Fibroblast of villous mesenchyme (primary cell): Measurements from ENCODE around the gene CHMP3. TPM values are rescaled to one million over a fixed set of nuclear protein-coding genes. Genes with fewer than 3 reads are reported as not detected.
A peak's percentile ranks its signal among the peaks of the same experiment; 100 is the strongest.
"Not testable (repeated sequence)": the region's sequence is repeated elsewhere in the genome, so short reads cannot be mapped to it uniquely, and the experiment has no call there.

Source experiments
- DNase-seq: peaks from one replicate; pipeline ENCODE4 v3.0.0-alpha.2; 2010; ENCODE audit warnings: low read depth
- H3K4me3 ChIP-seq: 2 replicates; pipeline ENCODE4 v1.5.1; 2011; ENCODE audit warnings: low read depth, mild to moderate bottlenecking, low read length
- total RNA-seq: library from RNA; depleted of rRNA; stranded (reverse); fragments of >200 nt; gene quantifications from 2 replicates; pipeline ENCODE4 v1.2.3, GENCODE V29; 2012
- TF ChIP-seq, protein P1 (sequence below): IDR thresholded peaks from 2 replicates; pipeline ENCODE4 v1.5.1; 2012; ENCODE audit warnings: low read depth, mild to moderate bottlenecking, low read length; ENCODE audit not compliant: insufficient read depth

The CHMP3 gene
- total RNA-seq, 1 donor: 62.2 TPM

DNA sequence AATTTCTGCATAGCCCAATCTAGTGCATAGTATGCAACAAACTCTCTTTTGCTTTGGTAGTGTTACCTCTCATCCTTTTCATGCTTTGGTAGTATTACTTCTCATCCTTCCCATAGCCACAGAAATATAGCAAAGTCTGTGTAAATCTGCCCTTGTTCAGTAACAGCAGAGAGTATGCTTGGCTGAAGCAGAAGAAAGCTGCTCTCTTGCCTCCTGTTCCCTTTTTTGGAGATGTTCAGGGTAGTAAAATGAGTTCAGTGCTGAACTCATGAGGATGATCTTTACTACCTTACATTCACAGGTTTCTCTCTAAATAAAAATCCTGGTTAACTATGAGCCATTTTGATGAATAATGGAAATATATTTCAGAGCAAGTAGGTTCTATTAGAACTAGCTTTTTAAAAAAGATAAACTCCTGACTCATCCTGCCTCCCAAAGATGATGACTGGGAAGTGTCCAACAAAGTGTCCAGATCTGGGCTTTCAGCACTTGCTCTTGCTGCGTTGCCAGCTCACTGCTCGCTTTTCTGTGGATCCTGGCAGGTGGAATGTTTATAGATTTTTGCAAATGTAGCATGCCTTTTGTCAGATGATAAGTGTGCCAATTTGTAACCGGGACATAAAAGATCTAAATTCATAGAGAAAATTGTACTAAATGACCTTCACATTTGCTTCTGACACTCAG, 29.4 kb upstream of the CHMP3 start:
- TF ChIP-seq, protein P1, sequence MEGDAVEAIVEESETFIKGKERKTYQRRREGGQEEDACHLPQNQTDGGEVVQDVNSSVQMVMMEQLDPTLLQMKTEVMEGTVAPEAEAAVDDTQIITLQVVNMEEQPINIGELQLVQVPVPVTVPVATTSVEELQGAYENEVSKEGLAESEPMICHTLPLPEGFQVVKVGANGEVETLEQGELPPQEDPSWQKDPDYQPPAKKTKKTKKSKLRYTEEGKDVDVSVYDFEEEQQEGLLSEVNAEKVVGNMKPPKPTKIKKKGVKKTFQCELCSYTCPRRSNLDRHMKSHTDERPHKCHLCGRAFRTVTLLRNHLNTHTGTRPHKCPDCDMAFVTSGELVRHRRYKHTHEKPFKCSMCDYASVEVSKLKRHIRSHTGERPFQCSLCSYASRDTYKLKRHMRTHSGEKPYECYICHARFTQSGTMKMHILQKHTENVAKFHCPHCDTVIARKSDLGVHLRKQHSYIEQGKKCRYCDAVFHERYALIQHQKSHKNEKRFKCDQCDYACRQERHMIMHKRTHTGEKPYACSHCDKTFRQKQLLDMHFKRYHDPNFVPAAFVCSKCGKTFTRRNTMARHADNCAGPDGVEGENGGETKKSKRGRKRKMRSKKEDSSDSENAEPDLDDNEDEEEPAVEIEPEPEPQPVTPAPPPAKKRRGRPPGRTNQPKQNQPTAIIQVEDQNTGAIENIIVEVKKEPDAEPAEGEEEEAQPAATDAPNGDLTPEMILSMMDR: no peak
- H3K4me3 ChIP-seq: no peak overlapping the region
- no peak for DNase-seq

DNA sequence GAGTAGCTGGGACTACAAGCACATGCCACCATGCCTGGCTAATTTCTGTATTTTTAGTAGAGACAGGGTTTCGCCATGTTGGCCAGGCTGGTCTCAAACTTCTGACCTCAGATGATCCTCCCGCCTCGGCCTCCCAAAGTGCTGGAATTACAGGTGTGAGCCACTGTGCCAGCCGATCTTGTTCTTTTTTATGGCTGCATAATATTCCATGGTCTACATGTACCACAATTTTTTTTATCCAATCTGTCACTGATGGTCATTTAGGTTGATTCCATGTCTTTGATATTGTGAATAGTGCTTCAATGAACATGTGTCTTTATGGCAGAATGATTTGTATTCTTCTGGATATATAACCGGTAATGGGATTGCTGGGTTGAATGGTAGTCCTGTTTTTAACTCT, 26.5 kb upstream of the CHMP3 start:
- not testable (repeated sequence) for DNase-seq, H3K4me3 ChIP-seq

DNA sequence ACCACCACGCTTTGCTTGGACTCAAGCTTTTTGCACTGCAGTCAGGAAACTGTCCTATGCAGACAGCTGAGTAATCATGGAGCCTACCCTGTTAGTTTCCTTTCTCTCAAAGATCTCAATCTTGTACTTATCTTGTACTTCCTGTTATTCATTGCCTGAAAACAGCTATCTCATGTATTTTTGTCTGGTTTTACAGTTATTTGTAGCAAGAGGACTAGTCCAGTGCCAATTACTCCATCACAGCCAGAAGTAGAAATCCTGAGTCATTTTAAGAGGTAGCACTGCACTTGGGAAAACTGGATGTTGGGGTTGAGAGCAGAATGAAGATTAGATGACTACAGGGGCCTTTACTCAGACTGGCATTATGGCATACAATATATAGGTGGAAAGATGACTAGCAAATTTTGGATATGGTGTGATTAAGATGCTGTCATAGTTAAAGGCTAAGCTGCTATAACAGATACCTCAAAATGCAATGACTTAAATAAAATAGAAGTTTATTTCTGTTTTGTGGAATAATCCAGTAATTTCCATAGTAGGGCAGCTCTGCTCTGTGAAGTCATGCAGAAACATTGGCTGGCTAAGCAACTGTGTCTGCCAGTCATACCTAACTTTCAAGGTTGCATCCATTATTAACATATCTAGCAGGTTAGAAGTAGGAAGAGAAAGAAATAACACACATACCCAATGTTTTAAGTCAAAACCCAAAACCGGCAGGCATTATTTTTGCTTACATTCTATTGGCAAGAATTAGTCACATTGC, 21.1 kb upstream of the CHMP3 start:
- no peak overlapping the region for H3K4me3 ChIP-seq
- peak; percentile 40 for DNase-seq
- TF ChIP-seq, protein P1: no peak

DNA sequence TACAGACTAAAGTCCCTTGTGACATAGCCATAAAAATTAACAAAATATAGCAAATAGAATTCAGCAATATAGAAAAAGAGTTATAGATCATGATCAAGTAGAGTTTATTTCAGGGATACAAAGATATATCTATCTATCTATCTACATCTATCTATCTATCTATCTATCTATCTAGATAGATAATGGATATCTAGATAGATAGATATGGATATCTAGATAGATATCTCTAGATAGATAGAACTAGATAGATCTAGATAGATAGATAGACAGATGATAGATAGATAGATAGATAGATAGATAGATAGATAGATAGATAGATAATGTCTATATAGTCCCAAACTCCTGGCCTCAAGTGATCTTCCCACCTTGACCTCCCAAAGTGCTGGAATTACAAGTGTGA, 17.3 kb upstream of the CHMP3 start:
- TF ChIP-seq, protein P1: no peak
- no peak for DNase-seq
- H3K4me3 ChIP-seq: no peak overlapping the region

DNA sequence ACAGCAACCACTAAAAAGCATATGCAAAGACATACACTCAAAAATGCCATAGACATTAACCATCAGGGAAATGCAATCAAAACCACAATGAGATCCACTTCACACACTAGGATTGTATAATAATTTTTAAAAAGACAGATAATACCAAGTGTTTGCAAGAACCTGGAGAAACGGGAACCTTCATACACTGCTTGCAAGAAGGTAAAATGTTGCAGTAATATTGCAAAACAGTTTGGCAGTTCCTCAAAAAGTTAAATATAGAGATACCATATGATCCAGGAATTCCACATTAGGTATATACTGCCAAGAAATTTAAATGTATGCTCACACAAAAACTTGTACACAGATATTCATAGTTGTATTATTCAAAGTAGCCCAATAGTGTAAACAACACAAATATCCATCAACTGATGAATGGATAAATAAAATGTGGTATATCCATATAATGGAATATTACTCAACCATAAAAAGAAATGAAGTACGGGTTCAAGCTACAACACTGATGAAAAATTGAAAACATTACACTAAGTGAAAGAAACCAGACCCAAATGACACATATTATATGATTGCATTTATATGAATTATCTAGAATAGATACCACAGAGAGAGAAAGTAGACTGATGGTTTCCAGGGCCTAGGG, 14.7 kb upstream of the CHMP3 start:
- no peak overlapping the region for H3K4me3 ChIP-seq
- TF ChIP-seq, protein P1: no peak
- DNase-seq: no peak

DNA sequence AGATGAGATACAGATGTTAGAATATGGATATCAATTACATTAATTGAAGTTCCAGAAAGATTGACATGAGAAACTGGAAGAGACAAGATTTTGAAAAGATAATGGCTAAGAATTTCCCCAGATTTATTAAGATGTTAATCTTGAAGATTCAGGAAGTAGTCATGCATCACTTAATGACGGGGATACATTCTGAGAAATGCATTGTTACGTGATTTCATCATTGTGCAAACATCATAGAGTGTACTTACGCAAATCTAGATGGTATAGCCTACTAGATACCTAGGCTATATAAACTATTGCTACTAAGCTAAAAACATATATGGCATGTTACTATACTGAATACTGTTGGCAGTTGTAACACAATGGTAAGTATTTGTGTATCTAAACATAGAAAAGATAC, 6.8 kb upstream of the CHMP3 start:
- no peak overlapping the region for H3K4me3 ChIP-seq
- TF ChIP-seq, protein P1: no peak
- no peak for DNase-seq

DNA sequence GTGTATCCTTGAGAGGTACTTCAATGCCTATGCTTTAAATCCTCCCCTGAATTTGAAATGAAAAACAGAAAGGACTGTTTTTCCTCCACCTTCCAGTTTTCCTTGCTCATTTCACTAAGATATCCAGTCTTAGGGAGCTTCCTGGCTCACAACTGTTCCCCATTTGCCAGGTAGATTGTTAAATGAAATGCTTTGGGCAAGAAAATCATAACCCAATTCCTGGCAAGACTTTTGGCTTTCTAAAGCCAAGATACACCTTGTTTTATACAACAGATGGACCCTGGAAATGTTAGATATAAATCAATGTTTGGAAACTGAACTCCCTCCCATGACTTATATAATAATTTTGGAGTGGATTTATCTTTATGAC, 3.6 kb upstream of the CHMP3 start:
- no peak for DNase-seq
- H3K4me3 ChIP-seq: no peak overlapping the region
- TF ChIP-seq, protein P1: no peak
